ENCODE measurements around the gene LETM1. TPM values are rescaled to one million over a fixed set of nuclear protein-coding genes. Genes with fewer than 3 reads are reported as not detected.

Gene LETM1
- polyA plus RNA-seq, 2 donors = 25.7 to 30.7 TPM

GRCh38 chr4:1799387-1800375 is 56.3 kb downstream of the LETM1 start:
- peaks cover 0 to 69% of the 10 kb centered on the region in 2 donors for H3K36me3 ChIP-seq (ENCODE audit: control insufficient read depth in 2 of 2, insufficient read depth in 2 of 2, low read length in 1 of 2)
- H3K27me3 ChIP-seq (ENCODE audit: control insufficient read depth in 1 of 2, insufficient read depth in 2 of 2, low read length in 2 of 2) = peaks cover 0 to 2% of the 10 kb centered on the region in 2 donors
- H3K9me3 ChIP-seq (ENCODE audit: control insufficient read depth in 2 of 2, insufficient read depth in 1 of 2, low read depth in 1 of 2, low read length in 1 of 2) = no peaks in the 10 kb centered on the region
- no peak overlapping the region for H3K27ac ChIP-seq (ENCODE audit: low read depth in 2 of 2, low read length in 1 of 2)
- WGBS, 2 donors = 84 to 88% methylated on average over 41 of the region's 41 CpGs
- peaks cover 7 to 26% of the 10 kb centered on the region in 2 donors for H3K4me1 ChIP-seq (ENCODE audit: control insufficient read depth in 2 of 2, insufficient read depth in 2 of 2, low read length in 1 of 2)
- H3K4me3 ChIP-seq (ENCODE audit: low read depth in 1 of 2, low read length in 2 of 2) = no peak overlapping the region

DNA sequence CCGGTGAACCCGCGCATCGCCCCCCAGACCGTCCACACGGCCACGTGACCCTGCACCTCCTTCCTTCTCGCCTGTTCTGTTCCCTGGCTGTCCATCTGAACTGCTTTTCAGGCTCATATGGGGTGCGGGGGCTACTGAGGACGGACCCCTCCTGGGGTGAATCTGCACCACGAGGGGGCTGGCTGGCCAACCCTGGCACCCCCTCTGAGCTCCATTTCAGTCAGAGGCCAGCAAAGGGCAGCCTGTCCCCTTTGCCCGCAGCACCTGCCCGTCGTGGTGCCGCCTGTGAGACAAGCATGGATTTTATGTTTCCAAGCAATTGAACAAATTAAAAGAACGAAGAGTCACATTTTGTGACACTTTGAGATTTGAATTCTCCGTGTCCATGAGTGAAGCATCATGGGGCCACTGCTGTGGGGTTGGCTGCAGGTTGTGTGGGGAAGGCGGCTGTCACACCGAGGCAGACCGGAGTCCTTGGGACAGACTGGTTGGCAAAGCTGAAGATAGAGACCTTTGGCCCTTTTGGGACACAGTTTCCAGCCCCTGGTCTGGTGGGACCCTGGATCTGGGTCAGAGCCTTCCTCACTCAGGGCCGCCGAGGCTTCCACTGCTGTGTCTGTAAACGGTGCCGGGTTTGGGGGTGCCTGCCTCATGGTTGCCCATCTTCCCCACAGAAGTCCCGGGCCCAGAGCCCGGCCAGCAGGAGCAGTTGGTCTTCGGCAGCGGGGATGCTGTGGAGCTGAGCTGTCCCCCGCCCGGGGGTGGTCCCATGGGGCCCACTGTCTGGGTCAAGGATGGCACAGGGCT is 57.2 kb downstream of the LETM1 start:
- Histone ChIP-seq H3K27ac (ENCODE audit: low read depth in 2 of 2, low read length in 1 of 2) (no peak overlapping the region), H3K27me3 (ENCODE audit: control insufficient read depth in 1 of 2, insufficient read depth in 2 of 2, low read length in 2 of 2) (peaks cover 0 to 2% of the 10 kb centered on the region in 2 donors), H3K4me1 (ENCODE audit: control insufficient read depth in 2 of 2, insufficient read depth in 2 of 2, low read length in 1 of 2) (peaks cover 7 to 32% of the 10 kb centered on the region in 2 donors), H3K4me3 (ENCODE audit: low read depth in 1 of 2, low read length in 2 of 2) (no peak overlapping the region), H3K36me3 (ENCODE audit: control insufficient read depth in 2 of 2, insufficient read depth in 2 of 2, low read length in 1 of 2) (peaks cover 0 to 60% of the 10 kb centered on the region in 2 donors), H3K9me3 (ENCODE audit: control insufficient read depth in 2 of 2, insufficient read depth in 1 of 2, low read depth in 1 of 2, low read length in 1 of 2) (no peaks in the 10 kb centered on the region)
- 85 to 87% methylated on average over 30 of the region's 30 CpGs for WGBS, 2 donors

DNA sequence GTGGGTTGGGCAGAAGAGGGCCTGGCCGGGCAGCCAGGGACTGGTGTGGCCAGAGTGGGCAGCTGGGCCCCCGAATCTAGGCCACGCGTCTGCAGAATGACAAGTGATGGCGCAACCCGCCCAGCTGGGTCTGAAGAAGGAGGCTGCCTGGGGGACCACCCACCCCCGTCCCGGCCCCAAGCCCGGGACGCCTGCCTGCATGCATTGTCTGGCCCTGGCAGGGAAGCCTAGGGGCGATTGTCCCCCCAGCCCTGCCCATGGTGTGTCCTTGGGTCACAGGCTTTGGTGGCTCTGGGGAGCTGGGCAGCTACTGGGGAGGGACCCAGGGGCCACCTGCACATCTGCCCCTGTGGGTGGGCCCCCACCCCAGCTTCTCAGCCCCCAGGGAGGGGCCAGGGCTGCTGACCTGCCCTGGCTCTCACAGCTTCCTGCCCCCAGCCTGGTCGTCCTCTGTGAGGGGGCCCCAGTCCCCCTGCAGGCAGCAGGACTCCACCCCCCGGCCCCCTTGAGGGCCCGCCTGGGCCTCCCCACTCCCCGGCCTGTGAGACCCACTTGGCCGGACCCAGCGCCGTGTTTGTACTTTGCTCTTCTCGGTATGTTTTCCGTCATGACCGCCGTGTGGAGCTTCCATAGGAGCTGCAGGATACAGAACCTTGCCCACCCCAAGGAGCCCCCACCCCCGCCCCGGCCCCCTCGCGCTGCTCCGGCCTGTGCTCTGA is 57.9 kb downstream of the LETM1 start:
- no peak overlapping the region for H3K27ac ChIP-seq (ENCODE audit: low read depth in 2 of 2, low read length in 1 of 2)
- peaks cover 0 to 53% of the 10 kb centered on the region in 2 donors for H3K36me3 ChIP-seq (ENCODE audit: control insufficient read depth in 2 of 2, insufficient read depth in 2 of 2, low read length in 1 of 2)
- H3K4me1 ChIP-seq (ENCODE audit: control insufficient read depth in 2 of 2, insufficient read depth in 2 of 2, low read length in 1 of 2) = peaks cover 7 to 33% of the 10 kb centered on the region in 2 donors
- 87% methylated on average over 20 to 27 of the region's 27 CpGs for WGBS, 2 donors
- no peaks in the 10 kb centered on the region for H3K9me3 ChIP-seq (ENCODE audit: control insufficient read depth in 2 of 2, insufficient read depth in 1 of 2, low read depth in 1 of 2, low read length in 1 of 2)
- H3K27me3 ChIP-seq (ENCODE audit: control insufficient read depth in 1 of 2, insufficient read depth in 2 of 2, low read length in 2 of 2) = peaks cover 0 to 2% of the 10 kb centered on the region in 2 donors
- no peak overlapping the region for H3K4me3 ChIP-seq (ENCODE audit: low read depth in 1 of 2, low read length in 2 of 2)

DNA sequence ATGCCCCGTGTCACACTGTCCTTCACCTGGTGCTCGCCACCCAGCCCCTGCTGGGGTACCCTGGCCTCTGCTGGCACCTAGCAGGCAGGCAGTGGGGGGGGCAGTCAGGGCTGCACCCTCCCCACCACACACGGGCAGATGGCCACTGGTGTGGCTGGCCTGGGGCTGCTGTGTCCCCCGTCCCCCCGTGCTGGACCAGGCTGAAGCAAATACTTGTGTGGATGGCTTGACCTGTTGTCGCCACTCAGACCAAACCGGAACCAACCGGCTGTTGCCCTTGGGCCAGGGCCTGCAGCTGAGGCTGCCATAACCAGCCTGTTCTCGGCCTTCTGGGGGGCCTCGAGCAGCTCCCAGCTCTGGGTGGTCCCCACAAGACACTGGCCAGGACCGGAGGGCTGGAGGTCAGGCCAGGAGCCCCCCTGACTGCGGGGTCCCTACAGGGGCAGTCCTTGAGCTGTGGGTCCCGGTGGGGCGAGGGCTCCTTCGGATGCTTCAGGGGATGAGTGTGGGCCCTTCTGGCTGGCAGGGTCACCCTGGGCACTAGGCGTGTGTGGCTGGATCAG is 58.6 kb downstream of the LETM1 start:
- Histone ChIP-seq H3K4me3 (ENCODE audit: low read depth in 1 of 2, low read length in 2 of 2) (no peak overlapping the region), H3K36me3 (ENCODE audit: control insufficient read depth in 2 of 2, insufficient read depth in 2 of 2, low read length in 1 of 2) (peaks cover 0 to 47% of the 10 kb centered on the region in 2 donors), H3K27me3 (ENCODE audit: control insufficient read depth in 1 of 2, insufficient read depth in 2 of 2, low read length in 2 of 2) (peaks cover 0 to 2% of the 10 kb centered on the region in 2 donors), H3K27ac (ENCODE audit: low read depth in 2 of 2, low read length in 1 of 2) (no peak overlapping the region), H3K9me3 (ENCODE audit: control insufficient read depth in 2 of 2, insufficient read depth in 1 of 2, low read depth in 1 of 2, low read length in 1 of 2) (no peaks in the 10 kb centered on the region), H3K4me1 (ENCODE audit: control insufficient read depth in 2 of 2, insufficient read depth in 2 of 2, low read length in 1 of 2) (peaks cover 7 to 35% of the 10 kb centered on the region in 2 donors)
- 75 to 76% methylated on average over 16 of the region's 16 CpGs for WGBS, 2 donors

DNA sequence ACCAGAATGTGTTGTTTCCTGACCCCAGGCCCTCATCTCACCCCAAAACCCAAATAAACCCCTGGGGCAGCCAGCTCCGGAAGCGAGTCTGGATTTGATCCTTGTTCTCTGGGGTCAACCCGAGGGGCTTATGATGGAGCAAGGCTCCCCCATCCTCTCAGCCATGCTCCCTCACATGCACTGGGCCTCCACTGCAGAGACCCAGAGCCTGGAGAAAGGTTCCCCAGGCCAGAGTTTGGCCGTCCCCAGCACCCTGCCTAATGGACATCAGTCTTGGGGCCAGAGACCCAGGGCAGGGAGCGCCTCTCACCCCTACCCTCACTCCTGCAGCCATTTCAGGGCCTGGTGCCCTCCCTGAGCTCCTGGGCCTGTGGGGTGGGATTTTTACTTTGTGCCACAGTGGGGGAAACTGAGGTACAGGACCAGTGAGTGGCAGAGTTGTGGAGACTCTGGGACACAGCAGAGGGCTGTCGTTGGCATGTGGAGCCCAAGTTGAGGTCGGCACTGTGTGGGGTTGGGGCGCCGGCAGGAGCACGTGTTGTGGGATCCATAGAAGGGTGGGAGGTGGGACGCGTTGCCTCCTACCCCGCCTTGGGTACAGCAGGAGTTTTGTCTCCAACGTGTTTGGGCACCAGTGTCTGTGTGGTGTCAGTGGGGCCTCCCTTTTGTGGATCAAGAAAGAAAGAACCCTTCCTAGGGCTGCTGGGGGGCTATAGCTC is 59.3 kb downstream of the LETM1 start:
- Histone ChIP-seq H3K4me1 (ENCODE audit: control insufficient read depth in 2 of 2, insufficient read depth in 2 of 2, low read length in 1 of 2) (peaks cover 7 to 29% of the 10 kb centered on the region in 2 donors), H3K4me3 (ENCODE audit: low read depth in 1 of 2, low read length in 2 of 2) (peak overlapping the region; percentile 9 to 76), H3K36me3 (ENCODE audit: control insufficient read depth in 2 of 2, insufficient read depth in 2 of 2, low read length in 1 of 2) (peaks cover 0 to 40% of the 10 kb centered on the region in 2 donors), H3K27ac (ENCODE audit: low read depth in 2 of 2, low read length in 1 of 2) (no peak overlapping the region), H3K27me3 (ENCODE audit: control insufficient read depth in 1 of 2, insufficient read depth in 2 of 2, low read length in 2 of 2) (peaks cover 0 to 2% of the 10 kb centered on the region in 2 donors), H3K9me3 (ENCODE audit: control insufficient read depth in 2 of 2, insufficient read depth in 1 of 2, low read depth in 1 of 2, low read length in 1 of 2) (no peaks in the 10 kb centered on the region)
- 75 to 84% methylated on average over 14 of the region's 14 CpGs for WGBS, 2 donors

DNA sequence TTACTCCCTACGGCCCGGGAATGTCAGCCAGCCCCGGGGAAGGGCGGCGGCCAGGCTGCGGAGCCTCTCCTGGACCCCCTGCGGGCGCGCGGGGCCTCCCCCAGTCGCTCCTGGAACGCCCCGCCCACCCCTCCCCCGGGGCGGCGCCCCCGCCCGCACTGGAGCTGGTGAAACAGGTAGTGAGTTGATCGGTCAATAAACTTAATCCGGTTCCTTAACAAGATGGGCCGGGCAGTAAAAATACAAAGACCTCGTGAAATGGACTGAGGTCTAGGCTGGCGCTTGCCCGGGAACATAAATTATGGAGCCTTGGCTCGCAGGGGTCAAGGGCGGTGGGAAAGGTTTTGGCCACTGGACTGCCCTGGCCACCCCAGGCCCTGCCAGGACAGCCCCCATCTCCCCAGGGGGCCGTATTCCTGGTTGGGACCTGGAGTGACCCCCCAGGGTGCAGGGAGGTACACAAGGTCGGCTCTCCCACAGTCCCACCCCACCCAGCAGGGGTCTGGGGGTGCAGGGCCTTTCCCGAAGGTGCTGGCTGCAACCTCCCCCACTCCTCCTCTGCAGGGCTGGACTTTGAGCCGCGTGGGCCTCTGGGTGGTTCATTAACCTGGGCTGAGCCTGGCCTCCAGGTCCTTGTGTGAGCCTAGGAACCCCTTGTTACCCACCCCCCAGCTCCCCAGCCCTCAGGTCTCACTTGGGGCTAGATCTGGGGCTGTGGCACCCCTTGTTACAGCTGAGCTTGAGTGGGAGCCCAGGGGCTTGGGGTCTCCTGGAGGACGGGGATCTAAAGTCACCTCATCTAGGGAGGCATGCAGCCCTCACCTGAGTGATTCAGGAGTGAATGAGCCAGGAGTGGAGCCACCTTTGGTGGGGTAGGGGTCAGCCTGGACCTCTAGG is 60.4 kb downstream of the LETM1 start:
- Histone ChIP-seq H3K27ac (ENCODE audit: low read depth in 2 of 2, low read length in 1 of 2) (peak overlapping the region; percentile 41 to 50), H3K36me3 (ENCODE audit: control insufficient read depth in 2 of 2, insufficient read depth in 2 of 2, low read length in 1 of 2) (peaks cover 0 to 31% of the 10 kb centered on the region in 2 donors), H3K27me3 (ENCODE audit: control insufficient read depth in 1 of 2, insufficient read depth in 2 of 2, low read length in 2 of 2) (peaks cover 0 to 2% of the 10 kb centered on the region in 2 donors), H3K4me1 (ENCODE audit: control insufficient read depth in 2 of 2, insufficient read depth in 2 of 2, low read length in 1 of 2) (peaks cover 7 to 26% of the 10 kb centered on the region in 2 donors), H3K4me3 (ENCODE audit: low read depth in 1 of 2, low read length in 2 of 2) (peak overlapping the region; percentile 76 to 87), H3K9me3 (ENCODE audit: control insufficient read depth in 2 of 2, insufficient read depth in 1 of 2, low read depth in 1 of 2, low read length in 1 of 2) (no peaks in the 10 kb centered on the region)
- WGBS, 2 donors = 18 to 22% methylated on average over 29 to 32 of the region's 32 CpGs

DNA sequence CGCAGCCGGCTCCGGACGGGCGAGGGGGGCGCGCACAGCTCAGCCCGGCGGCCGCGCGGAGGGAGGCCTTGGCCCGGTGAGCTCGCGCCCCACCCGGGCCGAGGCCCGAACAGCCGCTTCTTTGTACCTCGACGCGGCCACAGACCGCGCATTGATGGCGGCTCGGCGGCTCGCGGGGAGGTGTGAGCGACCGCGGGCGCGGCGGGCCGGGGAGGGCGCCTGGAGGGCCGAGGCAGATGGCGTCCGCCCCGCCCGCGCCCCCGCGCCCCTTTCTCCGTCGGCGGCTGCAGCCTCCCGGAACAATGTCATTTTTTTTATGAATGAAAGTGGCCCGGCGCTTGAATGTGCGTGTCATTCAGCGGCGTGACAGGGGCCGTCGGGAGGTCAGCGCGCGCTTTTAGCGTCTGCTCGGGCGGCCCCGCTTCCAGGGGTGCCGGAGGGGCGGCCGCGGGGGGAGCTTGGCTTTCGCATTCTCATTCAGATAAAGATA is 61.1 kb downstream of the LETM1 start:
- peaks cover 0 to 2% of the 10 kb centered on the region in 2 donors for H3K27me3 ChIP-seq (ENCODE audit: control insufficient read depth in 1 of 2, insufficient read depth in 2 of 2, low read length in 2 of 2)
- H3K36me3 ChIP-seq (ENCODE audit: control insufficient read depth in 2 of 2, insufficient read depth in 2 of 2, low read length in 1 of 2) = peaks cover 0 to 26% of the 10 kb centered on the region in 2 donors
- peak overlapping the region; percentile 41 to 80 for H3K27ac ChIP-seq (ENCODE audit: low read depth in 2 of 2, low read length in 1 of 2)

More for the DNA sequence above, 61.1 kb downstream of the LETM1 start:
- peaks cover 7 to 24% of the 10 kb centered on the region in 2 donors for H3K4me1 ChIP-seq (ENCODE audit: control insufficient read depth in 2 of 2, insufficient read depth in 2 of 2, low read length in 1 of 2)
- H3K9me3 ChIP-seq (ENCODE audit: control insufficient read depth in 2 of 2, insufficient read depth in 1 of 2, low read depth in 1 of 2, low read length in 1 of 2) = no peaks in the 10 kb centered on the region
- 0 to 1% methylated on average over 42 to 68 of the region's 68 CpGs for WGBS, 2 donors
- peak overlapping the region; percentile 76 to 87 for H3K4me3 ChIP-seq (ENCODE audit: low read depth in 1 of 2, low read length in 2 of 2)

Data from esophagus (tissue), 2 donors.